GM12878 (cell line): ENCODE measurements around the gene MRPL28. TPM values are rescaled to one million over a fixed set of nuclear protein-coding genes. Genes with fewer than 3 reads are reported as not detected.

Source experiments
- ATAC-seq: fragments of 200-7000 bp; cut with Tn5 transposase; 3 replicates; pipeline ENCODE4 v1.9.1; 2020; ENCODE audit warnings: mild to moderate bottlenecking, moderate library complexity
- BruUV-seq: library from RNA; stranded (reverse); fragments of 400-500 nt; replicated peaks from 2 replicates; lab custom pipeline; 2021; lab: Mats Ljungman, UMichigan
- CTCF ChIA-PET: fragments of 300-600 bp; sonication (Branson Sonifier 250); formaldehyde crosslinking; extraction: SDS; loops from one replicate; lab custom pipeline; 2021; ENCODE audit warnings: inconsistent platforms; lab: Yijun Ruan, JAX
- POLR2A ChIA-PET: fragments of 350-600 bp; formaldehyde crosslinking; extraction: SDS; loops from one replicate; lab custom pipeline; 2021; ENCODE audit warnings: inconsistent platforms; lab: Charles Lee
- RAD21 ChIA-PET: fragments of 300-600 bp; sonication (Branson Sonifier 250); formaldehyde crosslinking; loops from one replicate; lab custom pipeline; 2023; ENCODE audit warnings: antibody characterized with exemption; ENCODE audit not compliant: unreplicated experiment; lab: Charles Lee
- SMC1A ChIA-PET: fragments of 300-600 bp; sonication (Branson Sonifier 250); formaldehyde crosslinking; loops from one replicate; lab custom pipeline; 2023; ENCODE audit not compliant: unreplicated experiment, uncharacterized antibody; lab: Charles Lee
- DNase-seq: peaks from one replicate; pipeline ENCODE4 v3.0.0-alpha.2; 2011; ENCODE audit warnings: low read depth, low spot score
- FAIRE-seq: peaks from 3 replicates; lab custom pipeline; 2011; peaks lifted over from hg19 to GRCh38; lab: Jason Lieb, UNC
- H2AFZ ChIP-seq: 2 replicates; pipeline ENCODE4 v1.6.0; 2011; ENCODE audit warnings: low read depth, low read length, control low read depth; ENCODE audit not compliant: control insufficient read depth
- H3K27ac ChIP-seq: 2 replicates; pipeline ENCODE4 v1.5.1; 2011; ENCODE audit warnings: control low read depth; ENCODE audit not compliant: control insufficient read depth, insufficient read depth
- H3K27me3 ChIP-seq, 2 experiments: replicated peaks in 1 of 2; 2 replicates each; pipeline versions ENCODE4 v1.6.0 to v1.6.1; 2011; ENCODE audit warnings: low read length in 1 of 2; ENCODE audit not compliant: control insufficient read depth in 2 of 2, insufficient read depth in 2 of 2
- H3K36me3 ChIP-seq, 2 experiments: 2 replicates each; pipeline ENCODE4 v1.5.1; 2011; ENCODE audit warnings: low read length in 1 of 2; ENCODE audit not compliant: control insufficient read depth in 2 of 2, insufficient read depth in 2 of 2
- H3K4me1 ChIP-seq: 2 replicates; pipeline ENCODE4 v1.6.1; 2011; ENCODE audit warnings: mild to moderate bottlenecking, low read length, moderate library complexity, mixed read lengths; ENCODE audit not compliant: control insufficient read depth, insufficient read depth
- H3K4me2 ChIP-seq: 2 replicates; pipeline ENCODE4 v1.6.0; 2011; ENCODE audit warnings: control low read depth; ENCODE audit not compliant: control insufficient read depth, insufficient read depth
- H3K4me3 ChIP-seq: fragments of 200-600 bp; sonication (generic); 2 replicates; pipeline ENCODE4 v1.5.1; 2016
- H3K79me2 ChIP-seq: 2 replicates; pipeline ENCODE4 v1.6.0; 2011; ENCODE audit warnings: low read length; ENCODE audit not compliant: control insufficient read depth, insufficient read depth
- H3K9ac ChIP-seq: 2 replicates; pipeline ENCODE4 v1.8.0; 2011; ENCODE audit warnings: low read length, control low read depth, mixed read lengths; ENCODE audit not compliant: control insufficient read depth, insufficient read depth
- H3K9me3 ChIP-seq: replicated peaks from 3 replicates; pipeline ENCODE4 v1.5.1; 2011; ENCODE audit warnings: mild to moderate bottlenecking, low read length; ENCODE audit not compliant: control insufficient read depth, insufficient read depth
- H4K20me1 ChIP-seq: 2 replicates; pipeline ENCODE4 v1.6.0; 2011; ENCODE audit not compliant: control insufficient read depth, insufficient read depth
- BCL11A ChIP-seq: IDR thresholded peaks from 2 replicates; pipeline ENCODE4 v1.6.1; 2011; ENCODE audit warnings: low read depth, low read length
- KLF5 ChIP-seq: fragments of 450-650 bp; IDR thresholded peaks from 2 replicates; pipeline ENCODE4 v1.6.1; 2014; ENCODE audit warnings: mild to moderate bottlenecking; ENCODE audit not compliant: partially characterized antibody
- LARP7 ChIP-seq: fragments of 450-650 bp; IDR thresholded peaks from 2 replicates; pipeline ENCODE4 v1.6.1; 2017; ENCODE audit warnings: mild to moderate bottlenecking
- PKNOX1 ChIP-seq: fragments of 450-650 bp; IDR thresholded peaks from 2 replicates; pipeline ENCODE4 v1.6.1; 2016; ENCODE audit warnings: mild to moderate bottlenecking
- RFX5 ChIP-seq: IDR thresholded peaks from 2 replicates; pipeline ENCODE4 v1.6.1; 2011; ENCODE audit warnings: low read depth, low read length, improper control_type of control experiment
- SIX5 ChIP-seq: IDR thresholded peaks from 2 replicates; pipeline ENCODE4 v1.6.1; 2011; ENCODE audit warnings: mild to moderate bottlenecking, low read depth, low read length, moderate library complexity; ENCODE audit not compliant: severe bottlenecking
- SPI1 ChIP-seq: IDR thresholded peaks from 2 replicates; pipeline ENCODE4 v1.6.1; 2011; ENCODE audit warnings: low read depth, mild to moderate bottlenecking, low read length, moderate library complexity, borderline replicate concordance; ENCODE audit not compliant: insufficient read depth
- SREBF1 ChIP-seq: IDR thresholded peaks from 2 replicates; pipeline ENCODE4 v1.6.1; 2012; ENCODE audit warnings: mild to moderate bottlenecking, low read length
- WGBS: methylation state at CpG from one replicate; pipeline ENCODE4 v1.1.6; 2016; ENCODE audit warnings: low lambda C conversion rate; ENCODE audit not compliant: insufficient replicate concordance, insufficient coverage; ENCODE audit errors: missing lambda C conversion rate; 5-methylcytosine and 5-hydroxymethylcytosine counted together
- in situ Hi-C: fragments of 300-500 bp; cut with MboI; formaldehyde crosslinking; loops from 9 replicates; pipeline ENCODE4 v1.14.3; 2018; ENCODE audit warnings: mixed read lengths
- intact Hi-C: fragments of 100-400 bp; cut with micrococcal nuclease; formaldehyde crosslinking; loops from one replicate; pipeline ENCODE4 v1.14.2; 2022; ENCODE audit not compliant: unreplicated experiment
- polyA plus RNA-seq, 11 experiments: library from polyadenylated mRNA; depleted of rRNA in 4 of 11; unstranded in 6 of 11; stranded (reverse) in 5 of 11; fragments of >200 nt; fragmentation: Nextera tagmentation in 4 of 11; fragmentation: Illumina TruSeq in 1 of 11; extraction: Ambion mirVana in 4 of 11; extraction: Trizol in 1 of 11; gene quantifications; 1 replicate in 1 of 11; 2 replicates in 10 of 11; pipeline versions ENCODE4 v1.2.1 to v1.2.3, GENCODE V29; 2011 to 2016; ENCODE audit warnings: inconsistent platforms in 2 of 11, missing spikeins in 2 of 11, low read depth in 1 of 11
- total RNA-seq, 4 experiments: library from RNA; depleted of rRNA in 3 of 4; stranded (reverse); fragments of >200 nt in 3 of 4; fragmentation: Illumina TruSeq in 1 of 4; extraction: Trizol in 1 of 4; gene quantifications; 2 replicates each; pipeline versions ENCODE4 v1.2.1 to v1.2.3, GENCODE V29; 2013 to 2021

Gene MRPL28
- total and polyA plus RNA-seq, 10 of the 15 experiments (the other 5 are each of a cell fraction or from before 2014, with no cell fraction given), result 1.6 to 185 (median 110) TPM

GRCh38 chr16:339680-340079 is 30.7 kb downstream of the MRPL28 start:
- Histone ChIP-seq H3K27ac (no peak overlapping the region), H3K79me2 (peaks cover 21% of the 10 kb centered on the region), H3K9me3 (no peaks in the 10 kb centered on the region; the same call in 2 of the 3 replicates), H3K9ac (no peak overlapping the region), H4K20me1 (0 out of 2 replicates have a peak, but pooled peaks cover 3% of the 10 kb centered on the region), H3K4me3 (no peak overlapping the region), H3K4me1 (no peaks in the 10 kb centered on the region), H3K36me3 (peaks cover 0 to 2% of the 10 kb centered on the region in 2 experiments; a peak in 1 of 4 replicates), H2AFZ (no peak overlapping the region), H3K27me3 (no peaks in the 10 kb centered on the region), H3K4me2 (no peak overlapping the region)
- intact Hi-C loops (no loop called here), in situ Hi-C loops (no loop called here)
- ChIA-PET CTCF (no interaction called here), RAD21 (interaction anchor here (0.6 kb wide), 1 partner anchor 24 kb away, joined by 3 read pairs; no protein-coding TSS in a partner anchor), SMC1A (interaction anchor here (0.6 kb wide), 1 partner anchor 23 kb away, joined by 4 read pairs; no protein-coding TSS in a partner anchor), POLR2A (interaction anchor here (0.5 kb wide), 1 partner anchor 292 kb away, joined by 3 read pairs; no protein-coding TSS in a partner anchor)
- ATAC-seq (no peak), FAIRE-seq (no peak), DNase-seq (no peak)
- TF ChIP-seq KLF5 (no peak), RFX5 (no peak), LARP7 (no peak), SIX5 (no peak)
- BruUV-seq, result no TSS peak
- 73% methylated on average over 5 of the region's 5 CpGs for WGBS

DNA sequence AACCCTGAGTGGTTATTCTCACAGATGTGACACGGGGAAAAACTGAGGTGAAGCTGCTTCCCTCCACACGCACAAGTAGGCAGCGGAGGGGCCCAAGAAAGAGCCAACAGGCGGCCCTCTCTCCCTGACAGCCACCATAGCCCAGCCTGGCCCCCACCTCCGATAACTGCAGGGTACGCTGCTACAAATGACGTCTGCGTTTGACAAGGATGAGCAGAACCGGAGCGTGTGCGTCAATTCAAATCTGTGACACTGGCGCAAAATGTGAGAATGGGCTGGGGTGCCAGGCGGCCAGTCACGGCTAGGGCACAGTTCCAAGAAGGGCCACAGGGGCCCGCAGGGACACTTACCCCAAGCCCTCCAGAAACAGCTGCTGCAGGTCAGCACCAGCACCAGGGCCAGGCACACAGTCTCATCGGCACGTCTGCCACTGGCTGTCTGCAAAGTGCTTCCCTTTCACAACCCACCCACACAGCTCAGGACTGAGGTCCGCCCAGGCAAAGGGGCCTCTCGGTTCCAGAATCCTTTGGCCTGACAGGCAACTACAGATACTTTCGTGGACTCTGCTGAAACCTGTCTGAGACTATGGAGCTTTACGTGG is 32.3 kb downstream of the MRPL28 start:
- BruUV-seq, result no TSS peak
- H3K9ac ChIP-seq, result no peak overlapping the region
- CTCF ChIA-PET, result interaction anchor here (0.9 kb wide), 1 partner anchor 11 kb away, joined by 3 read pairs; no protein-coding TSS in a partner anchor
- DNase-seq, result no peak
- H3K27ac ChIP-seq, result no peak overlapping the region
- no peaks in the 10 kb centered on the region; the same call in 2 of the 3 replicates for H3K9me3 ChIP-seq
- in situ Hi-C loops, result no loop called here
- FAIRE-seq, result no peak
- no peak overlapping the region for H3K4me2 ChIP-seq
- TF ChIP-seq SREBF1 (no peak), SPI1 (no peak), PKNOX1 (no peak), BCL11A (no peak)
- intact Hi-C loops, result no loop called here
- H3K4me1 ChIP-seq, result no peaks in the 10 kb centered on the region
- H4K20me1 ChIP-seq, result 0 out of 2 replicates have a peak, but pooled peaks cover 3% of the 10 kb centered on the region
- H3K27me3 ChIP-seq, result no peaks in the 10 kb centered on the region
- SMC1A ChIA-PET, result interaction anchor here (0.8 kb wide), 1 partner anchor 11 kb away, joined by 6 read pairs; no protein-coding TSS in a partner anchor
- WGBS, result 92% methylated on average over 21 of the region's 21 CpGs
- H2AFZ ChIP-seq, result no peak overlapping the region
- peaks cover 31% of the 10 kb centered on the region for H3K79me2 ChIP-seq
- POLR2A ChIA-PET, result no interaction called here
- ATAC-seq, result no peak
- RAD21 ChIA-PET, result no interaction called here
- no peak overlapping the region for H3K4me3 ChIP-seq
- peaks cover 0 to 2% of the 10 kb centered on the region in 2 experiments; a peak in 1 of 4 replicates for H3K36me3 ChIP-seq
